ENCODE measurements around the gene RXRA.

GRCh38 chr9:134285215-134285845 lies 40.9 kb upstream of the RXRA start:
- TF ChIP-seq ARNT (IDR thresholded peaks at IDR 0.05) (no peak), FOXA1 (IDR thresholded peaks at IDR 0.05) (no peak), SP1 (IDR thresholded peaks at IDR 0.05) (no peak), FOXM1 (IDR thresholded peaks at IDR 0.05; ENCODE audit: borderline replicate concordance) (no peak), ELF4 (IDR thresholded peaks at IDR 0.05) (no peak), BHLHE40 (IDR thresholded peaks at IDR 0.05; ENCODE audit: borderline replicate concordance) (no peak), L3MBTL2 (conservative IDR thresholded peaks at IDR 0.05) (no peak)
- TF ChIP-seq, protein P1, sequence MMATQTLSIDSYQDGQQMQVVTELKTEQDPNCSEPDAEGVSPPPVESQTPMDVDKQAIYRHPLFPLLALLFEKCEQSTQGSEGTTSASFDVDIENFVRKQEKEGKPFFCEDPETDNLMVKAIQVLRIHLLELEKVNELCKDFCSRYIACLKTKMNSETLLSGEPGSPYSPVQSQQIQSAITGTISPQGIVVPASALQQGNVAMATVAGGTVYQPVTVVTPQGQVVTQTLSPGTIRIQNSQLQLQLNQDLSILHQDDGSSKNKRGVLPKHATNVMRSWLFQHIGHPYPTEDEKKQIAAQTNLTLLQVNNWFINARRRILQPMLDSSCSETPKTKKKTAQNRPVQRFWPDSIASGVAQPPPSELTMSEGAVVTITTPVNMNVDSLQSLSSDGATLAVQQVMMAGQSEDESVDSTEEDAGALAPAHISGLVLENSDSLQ (IDR thresholded peaks at IDR 0.05) = no peak
